A549 (cell line): ENCODE results near the gene ZGPAT. TPM values are rescaled to one million over a fixed set of nuclear protein-coding genes. Genes with fewer than 3 reads are reported as not detected.

Experiments used
- ATAC-seq, 2 experiments: fragments of 200-7000 bp in 1 of 2; fragments of >200 bp in 1 of 2; cut with Nextera tagmentation in 1 of 2; cut with Tn5 transposase in 1 of 2; 3 replicates each; pipeline versions ENCODE4 v1.8.0 to v1.9.1; 2018 to 2020; ENCODE audit warnings: mild to moderate bottlenecking in 1 of 2, moderate library complexity in 1 of 2
- CTCF ChIA-PET: fragments of 300-600 bp; sonication (Branson Sonifier 250); formaldehyde crosslinking; extraction: SDS; loops from one replicate; lab custom pipeline; 2021; ENCODE audit warnings: antibody characterized with exemption, inconsistent platforms; lab: Yijun Ruan, JAX
- POLR2A ChIA-PET: fragments of 350-600 bp; formaldehyde crosslinking; extraction: SDS; loops from one replicate; lab custom pipeline; 2021; ENCODE audit warnings: antibody characterized with exemption, inconsistent platforms; lab: Yijun Ruan, JAX
- DNase-seq, 2 experiments: peaks; one replicate each; pipeline versions ENCODE4 v3.0.0 to v3.0.0-alpha.2; 2011 to 2016; ENCODE audit warnings: low read depth in 1 of 2, low spot score in 1 of 2
- FAIRE-seq: peaks from 2 replicates; lab custom pipeline; 2011; peaks lifted over from hg19 to GRCh38; lab: Jason Lieb, UNC
- H3K27ac ChIP-seq, 2 experiments: fragments of >200 bp; sonication (Bioruptor Twin); formaldehyde crosslinking; 3 replicates each; pipeline ENCODE4 v1.5.1; 2016 to 2017
- H3K4me1 ChIP-seq: fragments of >200 bp; sonication (Bioruptor Twin); formaldehyde crosslinking; 3 replicates; pipeline ENCODE4 v1.6.1; 2016
- H3K4me2 ChIP-seq: fragments of >200 bp; sonication (Bioruptor Twin); formaldehyde crosslinking; 3 replicates; pipeline ENCODE4 v1.6.1; 2016
- H3K4me3 ChIP-seq: fragments of >200 bp; sonication (Bioruptor Twin); formaldehyde crosslinking; 3 replicates; pipeline ENCODE4 v1.5.1; 2016
- H3K9me3 ChIP-seq: fragments of >200 bp; sonication (Bioruptor Twin); formaldehyde crosslinking; 3 replicates; pipeline ENCODE4 v1.6.1; 2016
- CBX2 ChIP-seq: fragments of 200-600 bp; sonication (generic); IDR thresholded peaks from 2 replicates; pipeline ENCODE4 v1.6.1; 2016; ENCODE audit warnings: low read depth, mild to moderate bottlenecking, borderline replicate concordance
- CEBPB ChIP-seq, 2 experiments: fragments of >200 bp in 1 of 2; sonication (Bioruptor Twin) in 1 of 2; formaldehyde crosslinking in 1 of 2; IDR thresholded peaks; 2 replicates each; pipeline ENCODE4 v1.6.1; 2012 to 2016
- CTCF ChIP-seq: fragments of >200 bp; sonication (Bioruptor Twin); formaldehyde crosslinking; IDR thresholded peaks from 3 replicates; pipeline ENCODE4 v1.5.1; 2016
- E2F6 ChIP-seq: IDR thresholded peaks from 2 replicates; pipeline ENCODE4 v1.6.1; 2012; ENCODE audit warnings: low read depth, borderline replicate concordance
- EHF ChIP-seq: fragments of 250-450 bp; sonication (Bioruptor Pico); IDR thresholded peaks from 2 replicates; pipeline ENCODE4 v1.5.0; 2020; ENCODE audit warnings: mild to moderate bottlenecking
- EHMT2 ChIP-seq: fragments of 200-600 bp; sonication (generic); IDR thresholded peaks from 2 replicates; pipeline ENCODE4 v1.6.1; 2016; ENCODE audit warnings: antibody characterized with exemption, low read depth, mild to moderate bottlenecking, moderate library complexity
- ESRRA ChIP-seq: fragments of 150-350 bp; IDR thresholded peaks from 2 replicates; pipeline ENCODE4 v1.6.1; 2014; ENCODE audit warnings: mild to moderate bottlenecking, low read length, borderline replicate concordance
- GATA3 ChIP-seq: IDR thresholded peaks from 2 replicates; pipeline ENCODE4 v1.6.1; 2012; ENCODE audit warnings: borderline replicate concordance
- HDAC2 ChIP-seq: fragments of 200-600 bp; sonication (generic); IDR thresholded peaks from 2 replicates; pipeline ENCODE4 v1.6.1; 2016
- HMGXB4 ChIP-seq: fragments of 250-450 bp; sonication (Bioruptor Pico); IDR thresholded peaks from 2 replicates; pipeline ENCODE4 v1.5.0; 2021; ENCODE audit warnings: mild to moderate bottlenecking, moderate library complexity, borderline replicate concordance
- HOXB13 ChIP-seq: fragments of 250-450 bp; sonication (Bioruptor Pico); IDR thresholded peaks from 2 replicates; pipeline ENCODE4 v1.5.0; 2020; ENCODE audit warnings: low read depth, mild to moderate bottlenecking, moderate library complexity
- HOXB5 ChIP-seq: fragments of 250-450 bp; sonication (Bioruptor Pico); IDR thresholded peaks from 2 replicates; pipeline ENCODE4 v1.5.0; 2020; ENCODE audit warnings: mild to moderate bottlenecking, moderate library complexity
- JUN ChIP-seq, 2 experiments: fragments of >200 bp; sonication (Bioruptor Twin); formaldehyde crosslinking; IDR thresholded peaks; 2 replicates in 1 of 2; 3 replicates in 1 of 2; pipeline ENCODE4 v1.6.1; 2016 to 2017
- JUNB ChIP-seq: fragments of >200 bp; sonication (Bioruptor Twin); formaldehyde crosslinking; IDR thresholded peaks from 2 replicates; pipeline ENCODE4 v1.6.1; 2016
- KDM1A ChIP-seq: fragments of 200-600 bp; sonication (generic); IDR thresholded peaks from 2 replicates; pipeline ENCODE4 v1.6.1; 2016; ENCODE audit warnings: low read depth, mild to moderate bottlenecking
- MAX ChIP-seq: IDR thresholded peaks from 2 replicates; pipeline ENCODE4 v1.6.1; 2012
- MAZ ChIP-seq: fragments of 150-350 bp; IDR thresholded peaks from 2 replicates; pipeline ENCODE4 v1.6.1; 2014; ENCODE audit warnings: antibody characterized with exemption, low read depth, low read length, borderline replicate concordance
- NR3C1 ChIP-seq: fragments of >200 bp; sonication (Bioruptor Twin); formaldehyde crosslinking; IDR thresholded peaks from 3 replicates; pipeline ENCODE4 v1.6.1; 2017
- RAD21 ChIP-seq, 2 experiments: fragments of >200 bp in 1 of 2; sonication (Bioruptor Twin) in 1 of 2; formaldehyde crosslinking in 1 of 2; IDR thresholded peaks in 1 of 2; conservative IDR thresholded peaks in 1 of 2; 2 replicates in 1 of 2; 3 replicates in 1 of 2; pipeline ENCODE4 v1.6.1; 2012 to 2018; ENCODE audit warnings: inconsistent platforms in 1 of 2
- RCOR1 ChIP-seq: fragments of 150-350 bp; IDR thresholded peaks from 2 replicates; pipeline ENCODE4 v1.6.1; 2014; ENCODE audit warnings: antibody characterized with exemption, low read length, low read depth
- REST ChIP-seq: fragments of 200-600 bp; sonication (generic); IDR thresholded peaks from 2 replicates; pipeline ENCODE4 v1.6.1; 2016; ENCODE audit warnings: antibody characterized with exemption, mild to moderate bottlenecking, moderate library complexity
- SREBF2 ChIP-seq: fragments of 450-650 bp; IDR thresholded peaks from 2 replicates; pipeline ENCODE4 v1.6.1; 2014; ENCODE audit warnings: mild to moderate bottlenecking, moderate library complexity
- ZC3H11A ChIP-seq: fragments of 450-650 bp; IDR thresholded peaks from 2 replicates; pipeline ENCODE4 v1.6.1; 2014; ENCODE audit warnings: antibody characterized with exemption, mild to moderate bottlenecking
- ZFP36 ChIP-seq: fragments of 450-650 bp; IDR thresholded peaks from 2 replicates; pipeline ENCODE4 v1.6.1; 2014; ENCODE audit warnings: borderline replicate concordance; ENCODE audit not compliant: partially characterized antibody
- ZNF302 ChIP-seq: fragments of 250-450 bp; sonication (Bioruptor Pico); IDR thresholded peaks from 2 replicates; pipeline ENCODE4 v1.9.0; 2021; ENCODE audit warnings: inconsistent platforms, mild to moderate bottlenecking, moderate library complexity
- ZSCAN20 ChIP-seq: fragments of 250-450 bp; sonication (Bioruptor Pico); IDR thresholded peaks from 2 replicates; pipeline ENCODE4 v1.8.0; 2022; ENCODE audit warnings: mild to moderate bottlenecking, moderate library complexity
- WGBS: methylation state at CpG from one replicate; pipeline ENCODE4 v1.1.6; 2017; ENCODE audit errors: missing lambda C conversion rate; 5-methylcytosine and 5-hydroxymethylcytosine counted together
- polyA plus RNA-seq, 4 experiments: library from polyadenylated mRNA; depleted of rRNA in 3 of 4; stranded (reverse); fragments of >200 nt; fragmentation: RNase III in 1 of 4; extraction: RNeasy Plus Mini Kit Qiagen cat#74134 plus additional on column Dnase treatment in 1 of 4; gene quantifications; 2 replicates in 3 of 4; 3 replicates in 1 of 4; pipeline ENCODE4 v1.2.3, GENCODE V29; 2011 to 2017

ZGPAT gene
- polyA plus RNA-seq, 2 of the 4 experiments (the other 2 are of a cell fraction) = 9.5 to 23.9 TPM

GRCh38 chr20:63661108-63661507 lies 46.7 kb upstream of the ZGPAT start:
- H3K9me3 ChIP-seq = no peaks in the 10 kb centered on the region
- ATAC-seq = no peak
- H3K27ac ChIP-seq = no peak overlapping the region
- WGBS = 93% methylated on average over 22 of the region's 22 CpGs
- TF ChIP-seq CTCF (no peak), ZNF302 (no peak), NR3C1 (no peak), RAD21 (conservative IDR thresholded peaks at IDR 0.05 in 1 of 2, IDR thresholded peaks at IDR 0.05 in 1 of 2) (no peak), EHMT2 (no peak), SREBF2 (no peak), JUNB (no peak), HOXB5 (no peak), RCOR1 (no peak), HDAC2 (no peak), CBX2 (no peak), REST (no peak), ZC3H11A (no peak), HOXB13 (no peak), JUN (IDR thresholded peaks at IDR 0.05) (no peak), MAZ (no peak), KDM1A (no peak)
- DNase-seq = no peak
- no peak overlapping the region for H3K4me3 ChIP-seq
- POLR2A ChIA-PET = no interaction called here
- CTCF ChIA-PET = interaction anchor here (1.0 to 2.7 kb wide), 3 partner anchors 20 to 132 kb away, joined by 3 to 9 read pairs (median 8); partner anchors contain the start of gene PTK6
- H3K4me2 ChIP-seq = no peak overlapping the region
- FAIRE-seq = no peak
- H3K4me1 ChIP-seq = peaks cover 6% of the 10 kb centered on the region; the same call in 2 of the 3 replicates

GRCh38 chr20:63661959-63662812 lies 45.7 kb upstream of the ZGPAT start:
- ChIA-PET CTCF (interaction anchor here (0.9 to 2.7 kb wide), 4 partner anchors 19 to 312 kb away, joined by 3 to 9 read pairs (median 6); partner anchors contain the start of gene PTK6), POLR2A (no interaction called here)
- DNase-seq (no peak), ATAC-seq (no peak)
- H3K4me3 ChIP-seq = no peak overlapping the region
- WGBS = 89% methylated on average over 23 of the region's 33 CpGs
- no peaks in the 10 kb centered on the region for H3K9me3 ChIP-seq
- no peak overlapping the region for H3K27ac ChIP-seq
- no peak for TF ChIP-seq E2F6
- TF ChIP-seq ZFP36 = no peak
- TF ChIP-seq MAX = no peak
- no peak for TF ChIP-seq HMGXB4 (CRISPR knock-in tag)
- no peak for TF ChIP-seq GATA3
- TF ChIP-seq ESRRA = no peak
- no peak for TF ChIP-seq JUN (IDR thresholded peaks at IDR 0.05)
- TF ChIP-seq CEBPB (IDR thresholded peaks at IDR 0.05) = no peak
- no peak for TF ChIP-seq EHF (CRISPR knock-in tag)
- TF ChIP-seq ZSCAN20 (CRISPR knock-in tag) = no peak
- TF ChIP-seq, all 56 proteins: peak for 0
- FAIRE-seq = no peak
- H3K4me1 ChIP-seq = peaks cover 6% of the 10 kb centered on the region; the same call in 2 of the 3 replicates
- H3K4me2 ChIP-seq = no peak overlapping the region
